HL-60 (cell line): ENCODE results near the gene KIF20B.

Experiments used
- GABPA ChIP-seq: IDR thresholded peaks from 2 replicates; pipeline ENCODE4 v1.6.1; 2012; ENCODE audit warnings: low read depth
- POLR2AphosphoS5 ChIP-seq: IDR thresholded peaks from 2 replicates; pipeline ENCODE4 v1.6.1; 2012; ENCODE audit warnings: low read depth
- SPI1 ChIP-seq: IDR thresholded peaks from 2 replicates; pipeline ENCODE4 v1.6.1; 2012; ENCODE audit warnings: low read depth, mild to moderate bottlenecking, borderline replicate concordance
- TF ChIP-seq, protein P1 (sequence below): IDR thresholded peaks from one replicate; pipeline ENCODE4 v1.5.1; 2011; ENCODE audit warnings: low read length, control low read depth, inconsistent platforms; ENCODE audit not compliant: insufficient read depth
- TF ChIP-seq, protein P2 (sequence below): IDR thresholded peaks from 2 replicates; pipeline ENCODE4 v1.6.1; 2012; ENCODE audit warnings: low read depth; ENCODE audit not compliant: insufficient replicate concordance

DNA sequence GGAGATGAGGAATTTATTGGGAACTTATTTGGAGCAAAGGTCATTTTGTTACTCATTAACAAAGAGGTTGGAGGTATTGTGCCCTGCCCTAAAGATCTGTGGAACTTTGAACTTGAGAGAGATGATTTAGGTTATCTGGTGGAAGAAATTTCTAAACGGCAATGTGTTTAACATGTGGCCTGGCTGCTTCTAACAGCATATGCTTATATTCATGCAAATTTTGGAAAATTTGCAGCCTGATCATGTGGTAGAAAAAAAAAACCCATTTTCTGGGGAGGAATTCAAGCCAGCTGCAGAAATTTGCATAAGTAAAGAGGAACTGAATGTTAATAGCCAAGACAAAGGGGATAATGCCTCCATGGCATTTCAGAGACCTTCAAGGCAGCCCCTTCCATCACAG is 45.7 kb upstream of the KIF20B start:
- TF ChIP-seq, protein P1, sequence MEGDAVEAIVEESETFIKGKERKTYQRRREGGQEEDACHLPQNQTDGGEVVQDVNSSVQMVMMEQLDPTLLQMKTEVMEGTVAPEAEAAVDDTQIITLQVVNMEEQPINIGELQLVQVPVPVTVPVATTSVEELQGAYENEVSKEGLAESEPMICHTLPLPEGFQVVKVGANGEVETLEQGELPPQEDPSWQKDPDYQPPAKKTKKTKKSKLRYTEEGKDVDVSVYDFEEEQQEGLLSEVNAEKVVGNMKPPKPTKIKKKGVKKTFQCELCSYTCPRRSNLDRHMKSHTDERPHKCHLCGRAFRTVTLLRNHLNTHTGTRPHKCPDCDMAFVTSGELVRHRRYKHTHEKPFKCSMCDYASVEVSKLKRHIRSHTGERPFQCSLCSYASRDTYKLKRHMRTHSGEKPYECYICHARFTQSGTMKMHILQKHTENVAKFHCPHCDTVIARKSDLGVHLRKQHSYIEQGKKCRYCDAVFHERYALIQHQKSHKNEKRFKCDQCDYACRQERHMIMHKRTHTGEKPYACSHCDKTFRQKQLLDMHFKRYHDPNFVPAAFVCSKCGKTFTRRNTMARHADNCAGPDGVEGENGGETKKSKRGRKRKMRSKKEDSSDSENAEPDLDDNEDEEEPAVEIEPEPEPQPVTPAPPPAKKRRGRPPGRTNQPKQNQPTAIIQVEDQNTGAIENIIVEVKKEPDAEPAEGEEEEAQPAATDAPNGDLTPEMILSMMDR = no peak
- TF ChIP-seq POLR2AphosphoS5 (no peak), GABPA (no peak), SPI1 (0 out of 2 replicates have a peak, but pooled peaks have one; percentile 11)
- TF ChIP-seq, protein P2, sequence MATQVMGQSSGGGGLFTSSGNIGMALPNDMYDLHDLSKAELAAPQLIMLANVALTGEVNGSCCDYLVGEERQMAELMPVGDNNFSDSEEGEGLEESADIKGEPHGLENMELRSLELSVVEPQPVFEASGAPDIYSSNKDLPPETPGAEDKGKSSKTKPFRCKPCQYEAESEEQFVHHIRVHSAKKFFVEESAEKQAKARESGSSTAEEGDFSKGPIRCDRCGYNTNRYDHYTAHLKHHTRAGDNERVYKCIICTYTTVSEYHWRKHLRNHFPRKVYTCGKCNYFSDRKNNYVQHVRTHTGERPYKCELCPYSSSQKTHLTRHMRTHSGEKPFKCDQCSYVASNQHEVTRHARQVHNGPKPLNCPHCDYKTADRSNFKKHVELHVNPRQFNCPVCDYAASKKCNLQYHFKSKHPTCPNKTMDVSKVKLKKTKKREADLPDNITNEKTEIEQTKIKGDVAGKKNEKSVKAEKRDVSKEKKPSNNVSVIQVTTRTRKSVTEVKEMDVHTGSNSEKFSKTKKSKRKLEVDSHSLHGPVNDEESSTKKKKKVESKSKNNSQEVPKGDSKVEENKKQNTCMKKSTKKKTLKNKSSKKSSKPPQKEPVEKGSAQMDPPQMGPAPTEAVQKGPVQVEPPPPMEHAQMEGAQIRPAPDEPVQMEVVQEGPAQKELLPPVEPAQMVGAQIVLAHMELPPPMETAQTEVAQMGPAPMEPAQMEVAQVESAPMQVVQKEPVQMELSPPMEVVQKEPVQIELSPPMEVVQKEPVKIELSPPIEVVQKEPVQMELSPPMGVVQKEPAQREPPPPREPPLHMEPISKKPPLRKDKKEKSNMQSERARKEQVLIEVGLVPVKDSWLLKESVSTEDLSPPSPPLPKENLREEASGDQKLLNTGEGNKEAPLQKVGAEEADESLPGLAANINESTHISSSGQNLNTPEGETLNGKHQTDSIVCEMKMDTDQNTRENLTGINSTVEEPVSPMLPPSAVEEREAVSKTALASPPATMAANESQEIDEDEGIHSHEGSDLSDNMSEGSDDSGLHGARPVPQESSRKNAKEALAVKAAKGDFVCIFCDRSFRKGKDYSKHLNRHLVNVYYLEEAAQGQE = no peak
